ENCODE measurements around the gene SIGLECL1. TPM values are rescaled to one million over a fixed set of nuclear protein-coding genes. Genes with fewer than 3 reads are reported as not detected.
A peak's percentile ranks its signal among the peaks of the same experiment; 100 is the strongest.

The SIGLECL1 gene
- total RNA-seq, 1 donor from 2014 or later = not detected

DNA sequence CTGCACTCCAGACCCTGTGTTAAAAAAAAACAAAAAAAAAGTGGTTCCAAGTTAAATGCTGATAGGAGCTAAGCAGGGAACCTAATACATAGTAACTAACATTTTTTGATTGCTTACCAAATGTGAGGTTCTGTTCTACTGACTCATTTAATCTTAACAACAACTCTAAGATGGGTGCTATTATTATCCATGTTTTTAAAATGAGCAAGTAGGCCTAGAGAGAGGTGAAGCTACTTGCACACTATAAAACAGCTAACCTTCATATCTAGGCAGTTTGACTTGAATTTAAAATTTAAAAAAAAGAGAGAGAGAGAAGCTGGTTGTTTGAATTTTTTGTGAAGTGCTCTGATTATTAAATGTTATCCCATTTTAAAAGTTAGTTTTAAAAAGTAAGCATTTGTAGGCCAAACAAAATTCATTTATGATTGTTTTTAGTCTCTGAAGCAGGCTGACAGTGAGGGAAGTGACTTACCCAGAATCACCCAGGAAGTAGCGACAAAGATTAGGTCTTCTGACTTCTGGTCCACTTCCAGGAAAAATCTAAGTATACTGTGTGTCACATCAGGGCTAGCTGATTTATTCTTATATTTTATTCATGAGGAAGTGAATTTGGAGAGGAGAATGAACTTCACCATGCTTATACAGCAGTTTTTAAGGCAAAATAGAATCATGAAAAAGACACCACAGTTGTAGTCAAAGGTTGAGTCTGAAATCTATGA, 2.4 kb downstream of the SIGLECL1 start:
- Histone ChIP-seq H3K9me3 (no peaks in the 10 kb centered on the region), H3K36me3 (no peaks in the 10 kb centered on the region), H3K4me1 (no peaks in the 10 kb centered on the region), H3K4me3 (no peak overlapping the region), H3K27me3 (ENCODE audit: low read depth) (peaks cover 3% of the 10 kb centered on the region), H3K27ac (no peak overlapping the region)
- intact Hi-C loops (cut with DNase I) = no loop called here
- ATAC-seq (no peak), DNase-seq (no peak)
- TF ChIP-seq, protein P1, sequence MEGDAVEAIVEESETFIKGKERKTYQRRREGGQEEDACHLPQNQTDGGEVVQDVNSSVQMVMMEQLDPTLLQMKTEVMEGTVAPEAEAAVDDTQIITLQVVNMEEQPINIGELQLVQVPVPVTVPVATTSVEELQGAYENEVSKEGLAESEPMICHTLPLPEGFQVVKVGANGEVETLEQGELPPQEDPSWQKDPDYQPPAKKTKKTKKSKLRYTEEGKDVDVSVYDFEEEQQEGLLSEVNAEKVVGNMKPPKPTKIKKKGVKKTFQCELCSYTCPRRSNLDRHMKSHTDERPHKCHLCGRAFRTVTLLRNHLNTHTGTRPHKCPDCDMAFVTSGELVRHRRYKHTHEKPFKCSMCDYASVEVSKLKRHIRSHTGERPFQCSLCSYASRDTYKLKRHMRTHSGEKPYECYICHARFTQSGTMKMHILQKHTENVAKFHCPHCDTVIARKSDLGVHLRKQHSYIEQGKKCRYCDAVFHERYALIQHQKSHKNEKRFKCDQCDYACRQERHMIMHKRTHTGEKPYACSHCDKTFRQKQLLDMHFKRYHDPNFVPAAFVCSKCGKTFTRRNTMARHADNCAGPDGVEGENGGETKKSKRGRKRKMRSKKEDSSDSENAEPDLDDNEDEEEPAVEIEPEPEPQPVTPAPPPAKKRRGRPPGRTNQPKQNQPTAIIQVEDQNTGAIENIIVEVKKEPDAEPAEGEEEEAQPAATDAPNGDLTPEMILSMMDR (IDR thresholded peaks at IDR 0.05) = no peak

- intact Hi-C loops (cut with DNase I) = no loop called here
- TF ChIP-seq, protein P1 (IDR thresholded peaks at IDR 0.05) = no peak
- Histone ChIP-seq H3K27me3 (ENCODE audit: low read depth) (peaks cover 9% of the 10 kb centered on the region), H3K4me1 (no peaks in the 10 kb centered on the region), H3K9me3 (no peaks in the 10 kb centered on the region), H3K27ac (no peak overlapping the region), H3K4me3 (no peak overlapping the region), H3K36me3 (no peaks in the 10 kb centered on the region)
- ATAC-seq (no peak), DNase-seq (no peak)
Observed at GRCh38 chr19:51256155-51256625, 5.3 kb downstream of the SIGLECL1 start.

DNA sequence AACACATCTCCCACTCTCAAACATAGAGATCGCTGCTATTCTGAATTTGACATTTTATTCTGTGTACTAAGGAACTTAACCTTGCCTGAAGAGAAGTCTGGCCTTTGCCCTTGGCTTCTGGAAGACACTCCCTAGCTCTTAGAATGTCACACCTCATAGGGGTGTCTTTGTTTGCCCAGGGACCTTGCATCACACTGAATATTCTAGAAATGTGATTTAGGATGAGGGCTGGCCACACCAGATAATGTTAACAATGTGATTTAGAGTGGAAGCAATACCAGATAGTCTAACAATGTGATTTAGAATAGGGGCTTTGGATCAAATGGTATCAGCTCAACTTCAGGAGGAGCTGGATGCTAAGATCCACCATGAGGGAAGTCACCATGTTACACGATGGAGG, 6.6 kb downstream of the SIGLECL1 start:
- no peaks in the 10 kb centered on the region for H3K36me3 ChIP-seq
- intact Hi-C loops (cut with DNase I) = no loop called here
- no peaks in the 10 kb centered on the region for H3K4me1 ChIP-seq
- ATAC-seq (no peak), DNase-seq (no peak)
- H3K27ac ChIP-seq = no peak overlapping the region
- H3K9me3 ChIP-seq = no peaks in the 10 kb centered on the region
- no peak overlapping the region for H3K4me3 ChIP-seq
- H3K27me3 ChIP-seq (ENCODE audit: low read depth) = peaks cover 12% of the 10 kb centered on the region
- TF ChIP-seq, protein P1 (IDR thresholded peaks at IDR 0.05) = no peak

DNA sequence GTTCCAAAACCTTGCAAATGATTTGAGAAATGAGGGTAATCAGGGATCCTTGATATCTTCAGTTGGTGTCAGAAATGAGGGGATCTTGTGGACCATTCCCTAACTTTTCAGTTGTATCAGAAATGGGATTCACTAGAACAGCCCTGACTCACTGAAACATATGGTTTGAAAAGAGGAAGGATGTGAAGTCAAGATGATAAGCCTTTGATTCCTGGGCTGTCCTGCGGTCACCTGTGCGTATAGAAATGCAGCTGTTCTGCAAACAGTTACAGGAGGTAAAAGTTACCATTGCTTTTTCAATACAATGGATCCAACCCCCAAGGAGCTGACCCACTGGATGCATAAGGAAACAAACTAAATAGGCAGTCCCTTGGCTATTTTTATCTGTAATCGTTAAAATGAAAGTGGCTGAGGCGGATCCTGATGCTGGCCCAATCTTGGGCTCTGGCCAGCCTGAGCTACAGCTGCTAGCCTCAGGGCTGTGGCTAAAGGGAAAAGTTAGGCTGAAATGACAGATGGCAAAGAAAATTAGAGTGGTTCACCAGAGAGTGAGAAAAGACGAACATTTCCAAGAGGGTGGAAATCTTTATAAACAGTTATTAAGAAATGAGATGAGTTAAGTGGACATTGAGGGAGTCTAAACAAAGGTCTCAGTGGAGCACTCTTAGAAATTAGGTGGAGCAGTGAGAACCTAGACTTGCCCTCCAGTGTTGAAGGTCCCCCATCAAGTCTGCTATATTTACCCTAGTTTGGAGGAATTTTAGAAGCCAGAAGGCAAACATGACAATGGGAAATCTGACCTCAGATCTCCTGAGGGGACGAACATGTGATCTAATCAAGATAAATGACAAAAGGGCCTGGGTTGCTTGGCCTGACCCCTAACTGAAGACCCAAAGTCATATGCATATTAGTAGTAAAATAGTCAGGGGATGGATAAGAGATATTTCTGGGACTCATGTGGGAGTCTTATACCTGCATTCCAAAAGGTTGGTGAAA, 7.6 kb downstream of the SIGLECL1 start:
- Histone ChIP-seq H3K4me1 (no peaks in the 10 kb centered on the region), H3K9me3 (no peaks in the 10 kb centered on the region), H3K36me3 (no peaks in the 10 kb centered on the region), H3K27ac (no peak overlapping the region), H3K4me3 (no peak overlapping the region), H3K27me3 (ENCODE audit: low read depth) (peaks cover 12% of the 10 kb centered on the region)
- DNase-seq = no peak
- no peak for ATAC-seq
- intact Hi-C loops (cut with DNase I) = no loop called here
- TF ChIP-seq, protein P1 (IDR thresholded peaks at IDR 0.05) = no peak

- TF ChIP-seq, protein P1 (IDR thresholded peaks at IDR 0.05) = peak; percentile 65
- no peaks in the 10 kb centered on the region for H3K4me1 ChIP-seq
- DNase-seq = no peak
- no peak overlapping the region for H3K4me3 ChIP-seq
- peak in 1 of 2 donors; percentile 29 for ATAC-seq
- no peaks in the 10 kb centered on the region for H3K9me3 ChIP-seq
- H3K27ac ChIP-seq = no peak overlapping the region
- H3K36me3 ChIP-seq = no peaks in the 10 kb centered on the region
- intact Hi-C loops (cut with DNase I) = no loop called here
- H3K27me3 ChIP-seq (ENCODE audit: low read depth) = peaks cover 10% of the 10 kb centered on the region
Observed at GRCh38 chr19:51259348-51260245, 8.7 kb downstream of the SIGLECL1 start.

Measured in lower lobe of right lung (tissue), 2 donors.